Endothelial cell of umbilical vein (primary cell): ENCODE results near the gene PLEKHO1. TPM values are rescaled to one million over a fixed set of nuclear protein-coding genes. Genes with fewer than 3 reads are reported as not detected.

Experiments used
- BruUV-seq: library from RNA; stranded (reverse); fragments of 400-500 nt; replicated peaks from 2 replicates; lab custom pipeline; 2021; lab: Mats Ljungman, UMichigan
- CTCF ChIA-PET: fragments of 300-600, 350-600 bp; sonication (Branson Sonifier 250); formaldehyde crosslinking; loops from one replicate; lab custom pipeline; 2021; ENCODE audit warnings: antibody characterized with exemption, inconsistent platforms; lab: Charles Lee
- POLR2A ChIA-PET: fragments of 300-600, 350-600 bp; sonication (Branson Sonifier 250); formaldehyde crosslinking; loops from one replicate; lab custom pipeline; 2021; ENCODE audit warnings: antibody characterized with exemption, inconsistent platforms; lab: Charles Lee
- DNase-seq: peaks from one replicate; pipeline ENCODE4 v3.0.0-alpha.2; 2011; ENCODE audit warnings: low read depth, low spot score
- FAIRE-seq: peaks from 2 replicates; lab custom pipeline; 2011; peaks lifted over from hg19 to GRCh38; lab: Jason Lieb, UNC
- H2AFZ ChIP-seq: 2 replicates; pipeline ENCODE4 v1.6.0; 2012; ENCODE audit warnings: low read depth, low read length, control low read depth, inconsistent platforms
- H3K27ac ChIP-seq: 2 replicates; pipeline ENCODE4 v1.5.1; 2011; ENCODE audit warnings: low read depth, mild to moderate bottlenecking, control low read depth, low read length, moderate library complexity; ENCODE audit not compliant: insufficient read depth
- H3K27me3 ChIP-seq, 2 experiments: 2 replicates each; pipeline versions ENCODE4 v1.6.0 to v1.6.1; 2011; ENCODE audit warnings: low read length in 2 of 2, mixed read lengths in 1 of 2; ENCODE audit not compliant: control insufficient read depth in 2 of 2, insufficient read depth in 2 of 2
- H3K36me3 ChIP-seq, 2 experiments: 2 replicates in 1 of 2; 3 replicates in 1 of 2; pipeline ENCODE4 v1.5.1; 2011; ENCODE audit warnings: low read length in 2 of 2, mild to moderate bottlenecking in 1 of 2, moderate library complexity in 1 of 2; ENCODE audit not compliant: control insufficient read depth in 2 of 2, insufficient read depth in 2 of 2; ENCODE audit errors: extremely low read depth in 1 of 2
- H3K4me1 ChIP-seq: 3 replicates; pipeline ENCODE4 v1.5.1; 2011; ENCODE audit warnings: mild to moderate bottlenecking, low read length; ENCODE audit not compliant: control insufficient read depth, insufficient read depth; ENCODE audit errors: extremely low read depth
- H3K4me2 ChIP-seq: 2 replicates; pipeline ENCODE4 v1.6.1; 2011; ENCODE audit warnings: low read length, control low read depth, mixed read lengths; ENCODE audit not compliant: insufficient read depth
- H3K4me3 ChIP-seq, 3 experiments: fragments of 200-600 bp in 1 of 3; sonication (generic), shearing (Covaris generic) in 1 of 3; replicated peaks in 1 of 3; 2 replicates each; pipeline ENCODE4 v1.5.1; 2011 to 2016; ENCODE audit warnings: control low read depth in 3 of 3, low read length in 3 of 3, mild to moderate bottlenecking in 2 of 3, inconsistent platforms in 1 of 3, low read depth in 1 of 3, moderate library complexity in 1 of 3; ENCODE audit not compliant: insufficient read depth in 1 of 3
- H3K79me2 ChIP-seq: 2 replicates; pipeline ENCODE4 v1.6.0; 2012; ENCODE audit warnings: low read length, inconsistent platforms; ENCODE audit not compliant: control insufficient read depth, insufficient read depth
- H3K9ac ChIP-seq: replicated peaks from 2 replicates; pipeline ENCODE3; 2011; ENCODE audit warnings: low read length, control low read depth; ENCODE audit not compliant: insufficient read depth; ENCODE audit errors: extremely low read depth
- H3K9me1 ChIP-seq: replicated peaks from 3 replicates; pipeline ENCODE4 v1.6.0; 2011; ENCODE audit warnings: mild to moderate bottlenecking, low read length; ENCODE audit not compliant: control insufficient read depth, insufficient read depth; ENCODE audit errors: extremely low read depth
- H3K9me3 ChIP-seq: replicated peaks from 2 replicates; pipeline ENCODE4 v1.5.1; 2012; ENCODE audit warnings: low read length, inconsistent platforms; ENCODE audit not compliant: control insufficient read depth, insufficient read depth
- H4K20me1 ChIP-seq: replicated peaks from 2 replicates; pipeline ENCODE3; 2011; ENCODE audit warnings: mild to moderate bottlenecking, low read length; ENCODE audit not compliant: control insufficient read depth, insufficient read depth; ENCODE audit errors: extremely low read depth
- CTCF ChIP-seq, 2 donors: IDR thresholded peaks; 1 replicate in 1 of 2; 2 replicates in 1 of 2; pipeline ENCODE4 v1.5.1; 2011; ENCODE audit warnings: low read length in 2 of 2, mild to moderate bottlenecking in 2 of 2, moderate library complexity in 2 of 2, control low read depth in 1 of 2, inconsistent platforms in 1 of 2, low read depth in 1 of 2; ENCODE audit not compliant: insufficient read depth in 1 of 2; ENCODE audit errors: extremely low read depth in 1 of 2
- EZH2 ChIP-seq: IDR thresholded peaks from 2 replicates; pipeline ENCODE4 v1.6.1; 2012; ENCODE audit warnings: borderline replicate concordance, low read depth, mild to moderate bottlenecking, moderate library complexity, low read length, inconsistent platforms; ENCODE audit not compliant: severe bottlenecking
- MAX ChIP-seq: IDR thresholded peaks from 2 replicates; pipeline ENCODE4 v1.6.1; 2011; ENCODE audit not compliant: insufficient read depth, insufficient read length
- dilution Hi-C: fragments of 300-500 bp; cut with MboI; formaldehyde crosslinking; loops from one replicate; pipeline ENCODE4 v1.15.0; 2019; ENCODE audit warnings: low sequenced_read_pairs; ENCODE audit not compliant: extremely low pct_ligation_motif_present
- intact Hi-C: fragments of 100-400 bp; cut with micrococcal nuclease; formaldehyde crosslinking; loops from one replicate; pipeline ENCODE4 v1.10.0; 2022
- polyA plus RNA-seq, 4 experiments: library from polyadenylated mRNA; depleted of rRNA in 3 of 4; stranded (reverse) in 3 of 4; unstranded in 1 of 4; fragments of >200 nt; gene quantifications; 2 replicates each; pipeline versions ENCODE4 v1.2.1 to v1.2.3, GENCODE V29; 2011 to 2012; ENCODE audit warnings: missing spikeins in 1 of 4
- total RNA-seq: library from RNA; stranded (reverse); gene quantifications from 2 replicates; pipeline ENCODE4 v1.2.3, GENCODE V29; 2021

The PLEKHO1 gene
- total and polyA plus RNA-seq, 2 donors (not counting 3 experiments of a cell fraction or from before 2014, with no cell fraction given) = 59.8 to 101 TPM

- no peak overlapping the region for H2AFZ ChIP-seq
- peak; percentile 40 for DNase-seq
- H3K4me2 ChIP-seq = no peak overlapping the region
- H3K4me1 ChIP-seq = no peaks in the 10 kb centered on the region
- peaks cover 0 to 3% of the 10 kb centered on the region in 2 experiments for H3K27me3 ChIP-seq
- H3K9ac ChIP-seq = no peak overlapping the region
- ChIA-PET POLR2A (interaction anchor here (0.7 kb wide), 2 partner anchors 44 to 299 kb away, joined by 7 to 10 read pairs; a partner anchor contains a TSS), CTCF (interaction anchor here (0.5 to 3.6 kb wide), 77 partner anchors 10 to 808 kb away, joined by 3 to 92 read pairs (median 4); partner anchors contain the start of genes ANP32E, BOLA1, OTUD7B and VPS45)
- no peaks in the 10 kb centered on the region for H4K20me1 ChIP-seq
- H3K4me3 ChIP-seq = no peak overlapping the region
- H3K79me2 ChIP-seq = no peaks in the 10 kb centered on the region
- no peaks in the 10 kb centered on the region for H3K9me1 ChIP-seq
- no peaks in the 10 kb centered on the region for H3K9me3 ChIP-seq
- intact Hi-C loops = loop anchor here (1.0 kb wide), 3 partner anchors 114 to 299 kb away; no protein-coding TSS in a partner anchor
- H3K36me3 ChIP-seq = no peaks in the 10 kb centered on the region
- TF ChIP-seq MAX = no peak
- TF ChIP-seq CTCF (IDR thresholded peaks at IDR 0.05; ENCODE audit: extremely low read depth in 1 of 2, insufficient read depth in 1 of 2, low read depth in 1 of 2, low read length in 2 of 2) = peak; percentile 13 to 21
- dilution Hi-C loops = no loop called here
- BruUV-seq = no TSS peak
- H3K27ac ChIP-seq = no peak overlapping the region
- FAIRE-seq = peak; percentile 4
These were observed 37.3 kb downstream of the PLEKHO1 start for GRCh38 chr1:150186789-150187559.

- Histone ChIP-seq H3K36me3 (no peaks in the 10 kb centered on the region), H3K9me1 (no peaks in the 10 kb centered on the region), H3K4me2 (no peak overlapping the region), H3K79me2 (no peaks in the 10 kb centered on the region), H3K4me1 (no peaks in the 10 kb centered on the region), H3K4me3 (no peak overlapping the region), H3K9me3 (no peaks in the 10 kb centered on the region), H2AFZ (no peak overlapping the region), H3K9ac (no peak overlapping the region), H3K27me3 (peaks cover 0 to 3% of the 10 kb centered on the region in 2 experiments), H3K27ac (no peak overlapping the region), H4K20me1 (no peaks in the 10 kb centered on the region)
- dilution Hi-C loops = no loop called here
- intact Hi-C loops = loop anchor here (1.0 kb wide), 3 partner anchors 114 to 299 kb away; no protein-coding TSS in a partner anchor
- POLR2A ChIA-PET = no interaction called here
- CTCF ChIA-PET = interaction anchor here (0.7 to 3.6 kb wide), 55 partner anchors 10 to 807 kb away, joined by 3 to 92 read pairs (median 5); partner anchors contain the start of genes ANP32E, BOLA1, OTUD7B and VPS45
- peak in 1 of 2 donors; percentile 1 for TF ChIP-seq CTCF (IDR thresholded peaks at IDR 0.05; ENCODE audit: extremely low read depth in 1 of 2, insufficient read depth in 1 of 2, low read depth in 1 of 2, low read length in 2 of 2)
- TF ChIP-seq EZH2 = no peak
- no peak for FAIRE-seq
- BruUV-seq = no TSS peak
- DNase-seq = no peak
These were observed 37.8 kb downstream of the PLEKHO1 start for GRCh38 chr1:150187560-150187931.
